ENCODE measurements around the gene SLC29A2. TPM values are rescaled to one million over a fixed set of nuclear protein-coding genes. Genes with fewer than 3 reads are reported as not detected.
A peak's percentile ranks its signal among the peaks of the same experiment; 100 is the strongest.

Gene SLC29A2
- total RNA-seq, 1 experiment from 2014 or later, result 30.2 TPM

GRCh38 chr11:66409226-66409625 lies 37.7 kb upstream of the SLC29A2 start (continued):
- no peak for TF ChIP-seq E2F1 (CRISPR knock-in tag; IDR thresholded peaks at IDR 0.05)
- TF ChIP-seq ZNF532 (CRISPR knock-in tag; IDR thresholded peaks at IDR 0.05; ENCODE audit: borderline replicate concordance), result no peak
- TF ChIP-seq IRF2 (CRISPR knock-in tag; IDR thresholded peaks at IDR 0.05; ENCODE audit: borderline replicate concordance, low read depth), result no peak
- no peak for TF ChIP-seq ZNF121 (CRISPR knock-in tag; IDR thresholded peaks at IDR 0.05)
- no peak for TF ChIP-seq SMAD3 (CRISPR knock-in tag; IDR thresholded peaks at IDR 0.05; ENCODE audit: borderline replicate concordance)
- TF ChIP-seq ERG (CRISPR knock-in tag; IDR thresholded peaks at IDR 0.05), result no peak
- TF ChIP-seq USF1 (CRISPR knock-in tag; IDR thresholded peaks at IDR 0.05), result no peak
- TF ChIP-seq GTF2I (CRISPR knock-in tag; conservative IDR thresholded peaks at IDR 0.05), result no peak
- no peak for TF ChIP-seq IRF1 (CRISPR knock-in tag; IDR thresholded peaks at IDR 0.05)
- no peak for TF ChIP-seq AFF4 (CRISPR knock-in tag; IDR thresholded peaks at IDR 0.05; ENCODE audit: borderline replicate concordance)

- no peak overlapping the region for H3K27ac Mint-ChIP-seq
- H3K4me1 Mint-ChIP-seq, result peaks cover 10% of the 10 kb centered on the region
- CTCF ChIA-PET, result interaction anchor here (0.7 to 4.1 kb wide), 21 partner anchors 8 to 269 kb away, joined by 3 to 51 read pairs (median 6); partner anchors contain the start of genes ACTN3, DPP3, MRPL11 and NPAS4
- peaks cover 34% of the 10 kb centered on the region for H3K27me3 Mint-ChIP-seq (ENCODE audit: low read depth)
- peak; percentile 97 for DNase-seq (ENCODE audit: low spot score)
- POLR2A ChIA-PET, result interaction anchor here (0.6 to 1.5 kb wide), 5 partner anchors 9 to 270 kb away, joined by 3 to 9 read pairs (median 3); partner anchors contain the start of genes DPP3 and NPAS4
- peak overlapping the region; percentile 66 for H3K4me3 Mint-ChIP-seq
- peak; percentile 76 for ATAC-seq
- no peaks in the 10 kb centered on the region for H3K9me3 Mint-ChIP-seq
- no peaks in the 10 kb centered on the region for H3K36me3 Mint-ChIP-seq
- TF ChIP-seq FOXK1 (CRISPR knock-in tag; IDR thresholded peaks at IDR 0.05) (0 out of 2 replicates have a peak, but pooled peaks have one; percentile 47), ARID4B (CRISPR knock-in tag; IDR thresholded peaks at IDR 0.05; ENCODE audit: borderline replicate concordance) (0 out of 2 replicates have a peak, but pooled peaks have one; percentile 36), CREB1 (CRISPR knock-in tag; IDR thresholded peaks at IDR 0.05) (no peak), ZNF121 (CRISPR knock-in tag; IDR thresholded peaks at IDR 0.05) (no peak), CBFB (CRISPR knock-in tag; IDR thresholded peaks at IDR 0.05; ENCODE audit: low read depth) (0 out of 2 replicates have a peak, but pooled peaks have one; percentile 80), ZNF512 (CRISPR knock-in tag; IDR thresholded peaks at IDR 0.05; ENCODE audit: borderline replicate concordance) (no peak)
Measured at GRCh38 chr11:66408488-66409214, 37.1 kb upstream of the SLC29A2 start.

All from WTC11 (cell line).